Erythroblast (primary cell): Measurements from ENCODE around the gene IST1.

ENCODE experiments used
- GATA1 ChIP-seq: IDR thresholded peaks from 2 replicates; pipeline ENCODE4 v1.6.1; 2011; ENCODE audit warnings: low read depth, mild to moderate bottlenecking, control low read depth, low read length, moderate library complexity
- POLR2A ChIP-seq: IDR thresholded peaks from 2 replicates; pipeline ENCODE4 v1.6.1; 2011; ENCODE audit warnings: mild to moderate bottlenecking, low read length

DNA sequence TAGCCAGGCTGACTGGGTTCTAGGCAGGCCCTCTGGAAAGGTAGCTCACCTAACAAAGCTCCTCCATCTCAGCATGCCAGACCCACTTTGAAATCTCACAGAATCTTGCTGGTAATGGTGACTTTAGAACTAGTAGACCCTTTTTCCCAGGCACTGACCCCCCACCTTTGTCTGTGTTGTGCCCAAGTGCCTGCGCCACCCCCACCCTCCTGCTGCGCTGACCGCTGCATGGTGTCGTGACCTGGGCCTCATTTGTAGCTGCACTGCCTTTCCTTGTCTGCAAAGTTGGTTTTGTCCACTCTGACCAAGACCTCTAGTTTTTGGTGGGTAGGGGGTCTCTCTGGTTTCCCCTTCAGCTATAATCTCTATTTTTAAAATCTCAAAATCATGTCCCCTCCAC, 42.8 kb upstream of the IST1 start:
- TF ChIP-seq GATA1: no peak
- TF ChIP-seq POLR2A: no peak
